H1 (cell line): ENCODE results near the gene UBE2E2. TPM values are rescaled to one million over a fixed set of nuclear protein-coding genes. Genes with fewer than 3 reads are reported as not detected.

Source experiments
- polyA plus RNA-seq, 7 experiments: library from polyadenylated mRNA; depleted of rRNA in 3 of 7; stranded (reverse) in 5 of 7; unstranded in 2 of 7; fragments of >200 nt in 5 of 7; fragments of 200-250 nt in 2 of 7; gene quantifications; 1 replicate in 5 of 7; 2 replicates in 1 of 7; 4 replicates in 1 of 7; pipeline versions ENCODE4 v1.2.1 to v1.2.3, GENCODE V29; 2011 to 2013; ENCODE audit warnings: missing spikeins in 2 of 7, mixed read lengths in 2 of 7
- small RNA-seq: library from polyadenylated mRNA; stranded (forward); fragments of <200 nt; extraction: miRNeasy Mini kit (QIAGEN cat#:217004); gene quantifications from one replicate; pipeline ENCODE3, GENCODE V24; 2013; ENCODE audit not compliant: insufficient read depth
- total RNA-seq: library from RNA; stranded (reverse); fragmentation: NEBNext Ultra II Directional; extraction: Animal tissue kit (Norgen Biotek cat#: 25700); gene quantifications from 2 replicates; pipeline ENCODE4 v1.2.1, GENCODE V29; 2021

UBE2E2 gene
- total and polyA plus RNA-seq, 2 of the 8 experiments (the other 6 are each of a cell fraction or from before 2014, with no cell fraction given), result 57.6 to 70.6 TPM

Small RNAs within 50 kb of the gene (small RNA-seq; reads per million reads assigned to genes)
- gene AC121251.1 (not detected), gene RF00019 (not detected), gene RNU6-788P (not detected), gene RNU6-922P (not detected)
